OCI-LY7 (cell line): Measurements from ENCODE around the gene SEMA7A. TPM values are rescaled to one million over a fixed set of nuclear protein-coding genes. Genes with fewer than 3 reads are reported as not detected.

ENCODE experiments used
- BruUV-seq: library from RNA; stranded (reverse); fragments of 400-500 nt; replicated peaks from 2 replicates; lab custom pipeline; 2021; lab: Mats Ljungman, UMichigan
- CTCF ChIA-PET: fragments of 300-600 bp; sonication (Branson Sonifier 250); formaldehyde crosslinking; loops from one replicate; lab custom pipeline; 2022; ENCODE audit warnings: antibody characterized with exemption; ENCODE audit not compliant: unreplicated experiment; lab: Charles Lee
- POLR2A ChIA-PET: fragments of 300-600 bp; sonication (Branson Sonifier 250); formaldehyde crosslinking; loops from one replicate; lab custom pipeline; 2022; ENCODE audit warnings: antibody characterized with exemption; lab: Charles Lee
- DNase-seq: peaks from one replicate; pipeline ENCODE4 v3.0.0-alpha.2; 2015; ENCODE audit warnings: low spot score
- H2AFZ ChIP-seq: fragments of 200-600 bp; sonication (generic), shearing (Covaris generic); 2 replicates; pipeline ENCODE4 v1.6.1; 2014; ENCODE audit warnings: mild to moderate bottlenecking, antibody characterized with exemption, low read length, moderate library complexity
- H3K27ac ChIP-seq: fragments of 200-600 bp; sonication (generic); 2 replicates; pipeline ENCODE4 v1.5.1; 2014; ENCODE audit warnings: mixed run types, low read depth, mild to moderate bottlenecking, moderate library complexity, low read length, inconsistent platforms; ENCODE audit not compliant: poor library complexity, severe bottlenecking
- H3K36me3 ChIP-seq: fragments of 200-600 bp; sonication (generic); 2 replicates; pipeline ENCODE4 v1.6.1; 2014; ENCODE audit warnings: mild to moderate bottlenecking, antibody characterized with exemption, low read length, moderate library complexity, mixed read lengths; ENCODE audit not compliant: insufficient read depth
- H3K4me1 ChIP-seq: fragments of 200-600 bp; sonication (generic); 2 replicates; pipeline ENCODE4 v1.5.1; 2014; ENCODE audit warnings: mild to moderate bottlenecking, low read length; ENCODE audit not compliant: insufficient read depth, poor library complexity, severe bottlenecking
- H3K4me2 ChIP-seq: fragments of 200-600 bp; sonication (generic); 2 replicates; pipeline ENCODE4 v1.6.1; 2014; ENCODE audit warnings: mild to moderate bottlenecking, low read length
- H3K4me3 ChIP-seq: fragments of 200-600 bp; sonication (generic); 2 replicates; pipeline ENCODE4 v1.5.1; 2014; ENCODE audit warnings: mild to moderate bottlenecking, low read depth, low read length; ENCODE audit not compliant: poor library complexity, severe bottlenecking
- H3K79me2 ChIP-seq: fragments of 200-600 bp; sonication (generic); 2 replicates; pipeline ENCODE4 v1.6.1; 2016; ENCODE audit warnings: low read depth, mild to moderate bottlenecking, low read length, moderate library complexity, mixed read lengths; ENCODE audit not compliant: insufficient read depth
- H3K9me2 ChIP-seq: fragments of 200-600 bp; sonication (generic); 2 replicates; pipeline ENCODE4 v1.6.1; 2016; ENCODE audit warnings: mild to moderate bottlenecking, low read length, mixed read lengths; ENCODE audit not compliant: insufficient read depth
- H3K9me3 ChIP-seq: fragments of 200-600 bp; sonication (generic); 2 replicates; pipeline ENCODE4 v1.6.1; 2014; ENCODE audit warnings: mild to moderate bottlenecking, mixed run types, low read length, mixed read lengths
- H4K20me1 ChIP-seq: fragments of 200-600 bp; sonication (generic); 2 replicates; pipeline ENCODE4 v1.6.1; 2014; ENCODE audit warnings: mild to moderate bottlenecking, antibody characterized with exemption, low read length, moderate library complexity, mixed read lengths; ENCODE audit not compliant: insufficient read depth
- CTCF ChIP-seq: fragments of 200-600 bp; sonication (generic); conservative IDR thresholded peaks from 2 replicates; pipeline ENCODE4 v1.5.1; 2014; ENCODE audit warnings: mild to moderate bottlenecking, antibody characterized with exemption, low read length, moderate library complexity, mixed read lengths
- EZH2phosphoT487 ChIP-seq: fragments of 200-600 bp; sonication (generic); IDR thresholded peaks from 2 replicates; pipeline ENCODE4 v1.6.1; 2018; ENCODE audit warnings: low read depth, borderline replicate concordance, mild to moderate bottlenecking, mixed run types, antibody characterized with exemption, low read length, moderate library complexity, mixed read lengths
- intact Hi-C: fragments of 100-400 bp; cut with micrococcal nuclease; formaldehyde crosslinking; loops from one replicate; pipeline ENCODE4 v1.10.0; 2022; ENCODE audit not compliant: unreplicated experiment
- total RNA-seq, 2 experiments: library from RNA; depleted of rRNA in 1 of 2; stranded (reverse); fragments of >200 nt in 1 of 2; shearing (Covaris generic) in 1 of 2; gene quantifications; 2 replicates each; pipeline ENCODE4 v1.2.3, GENCODE V29; 2014 to 2022

SEMA7A gene
- total RNA-seq, 2 experiments from 2014 or later = 0.06 to 1.0 TPM

- ChIA-PET POLR2A (interaction anchor here (1.0 to 1.4 kb wide), 2 partner anchors 12 to 24 kb away, joined by 3 to 4 read pairs; no protein-coding TSS in a partner anchor), CTCF (interaction anchor here (0.6 kb wide), 1 partner anchor 370 kb away, joined by 4 read pairs; no protein-coding TSS in a partner anchor)
- intact Hi-C loops = no loop called here
- Histone ChIP-seq H3K79me2 (no peaks in the 10 kb centered on the region), H3K4me3 (no peak overlapping the region), H3K9me3 (no peaks in the 10 kb centered on the region), H3K9me2 (no peaks in the 10 kb centered on the region), H3K4me1 (peaks cover 34% of the 10 kb centered on the region), H4K20me1 (no peaks in the 10 kb centered on the region), H3K4me2 (no peak overlapping the region), H2AFZ (no peak overlapping the region), H3K27ac (no peak overlapping the region), H3K36me3 (no peaks in the 10 kb centered on the region)
- TF ChIP-seq CTCF = no peak
- no peak for TF ChIP-seq EZH2phosphoT487
- no TSS peak for BruUV-seq
- no peak for DNase-seq
Measured at GRCh38 chr15:74427607-74428441, 5.9 kb downstream of the SEMA7A start.

GRCh38 chr15:74426404-74427281 is 7.1 kb downstream of the SEMA7A start:
- Histone ChIP-seq H3K79me2 (no peaks in the 10 kb centered on the region), H3K4me2 (no peak overlapping the region), H4K20me1 (no peaks in the 10 kb centered on the region), H3K4me1 (peaks cover 27% of the 10 kb centered on the region), H3K27ac (no peak overlapping the region), H3K4me3 (no peak overlapping the region), H3K36me3 (no peaks in the 10 kb centered on the region), H3K9me2 (no peaks in the 10 kb centered on the region), H3K9me3 (no peaks in the 10 kb centered on the region), H2AFZ (no peak overlapping the region)
- DNase-seq = no peak
- TF ChIP-seq CTCF (no peak), EZH2phosphoT487 (no peak)
- CTCF ChIA-PET = interaction anchor here (0.6 kb wide), 1 partner anchor 369 kb away, joined by 4 read pairs; no protein-coding TSS in a partner anchor
- intact Hi-C loops = no loop called here
- BruUV-seq = no TSS peak
- POLR2A ChIA-PET = interaction anchor here (1.4 kb wide), 1 partner anchor 23 kb away, joined by 4 read pairs; no protein-coding TSS in a partner anchor
